ENCODE measurements around the gene AAMP.

DNA sequence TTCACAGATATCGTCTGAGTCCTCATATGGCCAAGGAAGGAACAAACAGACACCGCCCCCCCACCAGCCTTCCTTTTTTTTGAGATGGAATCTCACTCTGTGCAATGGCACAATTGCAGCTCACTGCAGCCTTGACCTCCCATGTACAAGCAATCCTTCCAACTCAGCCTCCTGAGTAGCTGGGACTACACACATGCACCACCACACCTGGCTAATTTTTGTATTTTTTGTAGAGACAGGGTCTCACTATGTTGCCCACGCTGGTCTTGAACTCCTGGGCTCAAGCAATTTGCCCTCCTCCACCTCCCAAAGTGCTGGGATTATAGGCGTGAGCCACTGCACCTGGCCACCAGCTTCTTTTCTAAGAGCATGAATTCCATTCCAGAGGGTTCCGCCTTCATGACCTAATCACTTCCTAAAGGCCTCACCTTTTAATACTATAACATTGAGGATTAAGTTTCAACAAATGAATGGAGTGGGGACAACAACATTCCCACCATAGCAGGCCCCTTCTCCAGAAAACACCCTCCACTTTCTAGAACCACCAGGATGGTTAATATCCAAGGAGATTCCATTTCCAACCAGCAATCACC is 24.6 kb upstream of the AAMP start:
- TF ChIP-seq POLR2AphosphoS5 (IDR thresholded peaks at IDR 0.05; ENCODE audit: insufficient read depth in 1 of 2, low read depth in 1 of 2) = no peak
- TF ChIP-seq, protein P1, sequence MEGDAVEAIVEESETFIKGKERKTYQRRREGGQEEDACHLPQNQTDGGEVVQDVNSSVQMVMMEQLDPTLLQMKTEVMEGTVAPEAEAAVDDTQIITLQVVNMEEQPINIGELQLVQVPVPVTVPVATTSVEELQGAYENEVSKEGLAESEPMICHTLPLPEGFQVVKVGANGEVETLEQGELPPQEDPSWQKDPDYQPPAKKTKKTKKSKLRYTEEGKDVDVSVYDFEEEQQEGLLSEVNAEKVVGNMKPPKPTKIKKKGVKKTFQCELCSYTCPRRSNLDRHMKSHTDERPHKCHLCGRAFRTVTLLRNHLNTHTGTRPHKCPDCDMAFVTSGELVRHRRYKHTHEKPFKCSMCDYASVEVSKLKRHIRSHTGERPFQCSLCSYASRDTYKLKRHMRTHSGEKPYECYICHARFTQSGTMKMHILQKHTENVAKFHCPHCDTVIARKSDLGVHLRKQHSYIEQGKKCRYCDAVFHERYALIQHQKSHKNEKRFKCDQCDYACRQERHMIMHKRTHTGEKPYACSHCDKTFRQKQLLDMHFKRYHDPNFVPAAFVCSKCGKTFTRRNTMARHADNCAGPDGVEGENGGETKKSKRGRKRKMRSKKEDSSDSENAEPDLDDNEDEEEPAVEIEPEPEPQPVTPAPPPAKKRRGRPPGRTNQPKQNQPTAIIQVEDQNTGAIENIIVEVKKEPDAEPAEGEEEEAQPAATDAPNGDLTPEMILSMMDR (IDR thresholded peaks at IDR 0.05) = no peak
- TF ChIP-seq POLR2A (IDR thresholded peaks at IDR 0.05) = no peak
